ENCODE measurements around the gene TNS3.

TNS3 gene

GRCh38 chr7:47277321-47277781 lies 304.6 kb downstream of the TNS3 start:
- Histone ChIP-seq H3K36me3 (no peaks in the 10 kb centered on the region), H3K27me3 (ENCODE audit: insufficient read depth, low read depth, severe bottlenecking) (no peaks in the 10 kb centered on the region), H3K27ac (no peak overlapping the region), H3K9me3 (ENCODE audit: severe bottlenecking) (no peaks in the 10 kb centered on the region), H3K4me3 (ENCODE audit: low read depth, low read length) (no peak overlapping the region)
- DNase-seq: no peak
- no peak for TF ChIP-seq CTCF (IDR thresholded peaks at IDR 0.05; ENCODE audit: low read depth, low read length)

- TF ChIP-seq CTCF (IDR thresholded peaks at IDR 0.05; ENCODE audit: low read depth, low read length): no peak
- Histone ChIP-seq H3K4me3 (ENCODE audit: low read depth, low read length) (no peak overlapping the region), H3K27ac (no peak overlapping the region), H3K36me3 (no peaks in the 10 kb centered on the region), H3K9me3 (ENCODE audit: severe bottlenecking) (no peaks in the 10 kb centered on the region), H3K27me3 (ENCODE audit: insufficient read depth, low read depth, severe bottlenecking) (no peaks in the 10 kb centered on the region)
- DNase-seq: no peak
Measured at GRCh38 chr7:47273974-47274766, 307.7 kb downstream of the TNS3 start.

- no peaks in the 10 kb centered on the region for H3K27me3 ChIP-seq (ENCODE audit: insufficient read depth, low read depth, severe bottlenecking)
- no peaks in the 10 kb centered on the region for H3K36me3 ChIP-seq
- no peak overlapping the region for H3K4me3 ChIP-seq (ENCODE audit: low read depth, low read length)
- no peak overlapping the region for H3K27ac ChIP-seq
- H3K9me3 ChIP-seq (ENCODE audit: severe bottlenecking): no peaks in the 10 kb centered on the region
- no peak for TF ChIP-seq CTCF (IDR thresholded peaks at IDR 0.05; ENCODE audit: low read depth, low read length)
- DNase-seq: no peak
Measured at GRCh38 chr7:47273088-47273487, 308.8 kb downstream of the TNS3 start.

- H3K9me3 ChIP-seq (ENCODE audit: severe bottlenecking): no peaks in the 10 kb centered on the region
- no peak overlapping the region for H3K27ac ChIP-seq
- H3K36me3 ChIP-seq: no peaks in the 10 kb centered on the region
- DNase-seq: no peak
- H3K27me3 ChIP-seq (ENCODE audit: insufficient read depth, low read depth, severe bottlenecking): no peaks in the 10 kb centered on the region
- no peak overlapping the region for H3K4me3 ChIP-seq (ENCODE audit: low read depth, low read length)
- no peak for TF ChIP-seq CTCF (IDR thresholded peaks at IDR 0.05; ENCODE audit: low read depth, low read length)
Measured at GRCh38 chr7:47271749-47272148, 310.2 kb downstream of the TNS3 start.

DNA sequence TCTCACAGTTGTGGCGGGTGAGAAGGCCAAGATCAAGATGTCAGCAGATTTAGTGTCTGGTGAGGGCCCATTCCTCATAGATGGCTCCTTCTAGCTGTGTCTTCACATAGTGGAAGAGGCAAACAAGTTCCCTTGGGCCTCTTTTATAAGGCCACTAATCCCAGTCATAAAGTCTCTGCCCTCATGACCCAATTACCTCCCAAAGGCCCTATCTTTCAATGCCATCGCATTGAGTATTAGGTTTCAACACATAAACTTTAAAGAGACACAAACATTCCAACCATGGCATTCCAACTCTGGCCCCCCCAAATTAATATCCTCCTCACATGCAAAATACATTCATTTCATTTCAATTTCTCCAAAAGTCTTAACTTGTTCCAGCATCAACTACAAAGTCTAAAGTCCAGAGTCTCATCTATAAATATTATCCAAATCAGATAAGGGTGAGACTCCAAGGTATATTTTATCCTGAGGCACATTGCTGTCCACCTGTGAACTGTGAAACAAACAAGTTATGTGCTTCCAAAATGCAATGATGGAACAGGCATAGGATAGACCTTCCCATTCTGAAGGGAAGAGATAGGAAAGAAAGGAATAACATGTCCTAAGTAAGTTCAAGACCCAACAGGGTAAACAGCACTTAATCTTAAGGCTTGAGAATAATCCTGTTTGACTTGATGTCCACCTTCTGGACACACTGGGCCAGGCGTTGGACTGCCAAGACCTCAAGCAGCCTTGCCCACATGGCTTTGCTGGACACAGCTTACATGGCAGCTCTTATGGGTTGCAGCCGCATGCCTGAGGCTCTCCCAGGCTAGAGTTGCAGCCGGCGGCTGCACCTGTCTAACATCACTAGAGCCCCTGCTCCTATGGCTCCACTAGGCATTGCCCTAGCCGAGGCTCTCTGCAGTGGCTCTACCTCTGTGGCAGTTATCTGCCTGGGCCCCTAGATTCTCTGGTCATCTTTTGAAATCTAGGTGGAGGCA lies 312.8 kb downstream of the TNS3 start:
- Histone ChIP-seq H3K27ac (no peak overlapping the region), H3K36me3 (no peaks in the 10 kb centered on the region), H3K4me3 (ENCODE audit: low read depth, low read length) (no peak overlapping the region), H3K9me3 (ENCODE audit: severe bottlenecking) (no peaks in the 10 kb centered on the region), H3K27me3 (ENCODE audit: insufficient read depth, low read depth, severe bottlenecking) (no peaks in the 10 kb centered on the region)
- TF ChIP-seq CTCF (IDR thresholded peaks at IDR 0.05; ENCODE audit: low read depth, low read length): no peak
- no peak for DNase-seq
